Ectodermal cell (in vitro differentiated cells): Measurements from ENCODE around the gene CERKL.

ENCODE experiments used
- H3K27ac ChIP-seq: 2 replicates; pipeline ENCODE4 v1.7.0; 2013; ENCODE audit warnings: mild to moderate bottlenecking, low read depth, low read length; ENCODE audit not compliant: insufficient read depth, poor library complexity, severe bottlenecking
- H3K27me3 ChIP-seq: 2 replicates; pipeline ENCODE4 v1.7.0; 2013; ENCODE audit warnings: mild to moderate bottlenecking, low read length; ENCODE audit not compliant: insufficient read depth, control insufficient read depth, poor library complexity, severe bottlenecking
- H3K36me3 ChIP-seq: one replicate; pipeline ENCODE4 v1.7.0; 2013; ENCODE audit warnings: low read length; ENCODE audit not compliant: control insufficient read depth, insufficient read depth
- H3K4me1 ChIP-seq: one replicate; pipeline ENCODE4 v1.7.0; 2013; ENCODE audit warnings: low read length; ENCODE audit not compliant: control insufficient read depth, insufficient read depth
- H3K4me3 ChIP-seq: 2 replicates; pipeline ENCODE4 v1.7.0; 2013; ENCODE audit warnings: low read depth, low read length, control low read depth; ENCODE audit not compliant: insufficient read depth
- H3K9me3 ChIP-seq: 2 replicates; pipeline ENCODE4 v1.7.0; 2013; ENCODE audit warnings: mild to moderate bottlenecking, low read length, moderate library complexity; ENCODE audit not compliant: control insufficient read depth
- WGBS, 2 experiments: methylation state at CpG; one replicate each; pipeline ENCODE4 v1.1.7; 2013; ENCODE audit warnings: missing lambda C conversion rate in 2 of 2; 5-methylcytosine and 5-hydroxymethylcytosine counted together

CERKL gene

DNA sequence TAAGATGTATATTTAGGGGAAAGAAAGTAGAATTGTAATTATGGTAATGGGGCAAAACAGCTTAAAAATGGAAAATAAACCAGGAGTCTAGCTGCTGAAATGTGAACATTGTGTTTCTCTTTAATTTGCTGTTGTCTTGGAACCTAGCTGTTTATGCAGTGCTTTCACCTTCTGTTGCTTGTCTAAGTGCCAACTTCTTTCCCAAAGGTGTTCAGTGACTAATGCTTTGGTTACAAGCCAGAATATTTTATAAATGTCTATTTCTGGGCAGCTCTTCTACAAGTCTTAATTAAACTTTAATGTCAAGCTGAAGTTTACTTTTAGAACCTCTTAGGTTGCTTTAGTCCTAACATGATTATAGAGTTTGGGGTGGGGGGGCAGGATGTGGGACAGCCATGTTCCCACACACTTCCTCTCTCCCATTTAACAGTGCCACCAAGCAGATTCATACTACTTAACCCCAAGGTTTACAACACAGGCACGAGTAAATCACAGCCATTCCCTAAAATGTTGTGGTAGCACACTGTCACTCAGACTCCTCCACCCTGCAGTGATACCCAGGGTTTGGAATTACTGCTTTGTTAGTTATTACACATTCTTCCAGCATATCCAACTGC, 139.1 kb downstream of the CERKL start:
- Histone ChIP-seq H3K4me3 (no peak overlapping the region), H3K27ac (no peak overlapping the region), H3K4me1 (no peaks in the 10 kb centered on the region), H3K27me3 (no peaks in the 10 kb centered on the region), H3K9me3 (no peaks in the 10 kb centered on the region), H3K36me3 (no peaks in the 10 kb centered on the region)
- WGBS, 2 experiments = 89 to 100% methylated on average over 1 of the region's 1 CpG

DNA sequence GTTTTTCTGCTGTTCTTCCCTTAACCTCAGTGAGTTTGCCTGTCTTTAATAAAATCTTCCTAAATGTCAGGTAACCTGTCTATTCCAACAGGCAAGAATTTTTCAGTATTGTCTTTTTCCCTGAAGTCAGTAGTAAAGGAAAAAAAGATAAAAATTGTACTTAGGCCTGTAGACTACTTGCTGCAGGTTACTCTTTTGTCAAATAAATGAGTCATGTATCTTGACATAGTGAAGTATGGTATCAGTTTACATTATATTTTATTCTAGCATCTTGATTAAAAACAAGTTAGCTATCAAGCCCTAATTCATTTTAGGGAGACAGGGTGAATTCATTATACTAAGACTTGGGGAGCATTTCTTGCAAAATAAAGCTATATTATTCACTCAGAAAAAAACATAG, 139.9 kb downstream of the CERKL start:
- Histone ChIP-seq H3K36me3 (no peaks in the 10 kb centered on the region), H3K27me3 (no peaks in the 10 kb centered on the region), H3K4me3 (no peak overlapping the region), H3K4me1 (no peaks in the 10 kb centered on the region), H3K9me3 (no peaks in the 10 kb centered on the region), H3K27ac (no peak overlapping the region)

DNA sequence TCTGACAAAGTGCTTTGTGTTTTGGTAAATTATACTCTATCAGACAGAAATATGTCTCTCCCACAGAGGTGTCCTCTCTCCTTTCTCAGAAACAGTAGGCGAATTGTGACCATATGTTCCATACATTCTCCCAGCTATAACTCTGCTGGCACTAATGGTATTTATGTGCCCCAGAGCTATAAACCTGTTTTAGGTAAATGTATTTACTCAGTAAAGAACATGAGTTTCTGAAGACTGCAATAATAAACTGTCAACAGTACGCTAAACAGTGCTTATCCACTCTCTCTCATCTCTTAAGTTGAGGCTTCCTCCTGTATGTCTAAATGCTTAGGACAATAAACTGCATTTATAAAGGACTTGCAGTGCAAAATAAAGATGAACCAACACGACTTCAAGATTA, 141.2 kb downstream of the CERKL start:
- 50 to 86% methylated on average over 1 to 2 of the region's 3 CpGs for WGBS, 2 experiments

DNA sequence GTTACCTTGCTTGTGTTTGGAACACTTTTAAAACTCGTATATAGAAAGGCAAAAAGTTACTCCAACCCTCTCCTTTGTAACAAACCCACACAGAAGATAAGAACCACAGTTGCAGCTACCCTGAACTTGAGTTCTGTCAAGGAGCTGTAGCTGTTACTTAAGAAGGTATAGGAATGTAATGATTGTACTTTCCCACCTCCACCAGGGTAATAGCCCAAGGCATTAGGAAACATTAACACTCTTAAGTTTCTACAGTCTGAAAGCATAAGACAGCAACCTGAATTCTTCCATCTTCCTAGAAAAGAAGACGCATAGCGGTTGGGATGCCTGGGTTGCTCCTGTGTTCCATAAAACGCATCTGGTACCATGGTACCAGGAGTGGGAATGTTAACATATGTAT, 156.7 kb downstream of the CERKL start:
- Histone ChIP-seq H3K9me3 (no peaks in the 10 kb centered on the region), H3K27me3 (no peaks in the 10 kb centered on the region), H3K4me1 (no peaks in the 10 kb centered on the region), H3K4me3 (no peak overlapping the region), H3K36me3 (no peaks in the 10 kb centered on the region), H3K27ac (no peak overlapping the region)
- 94 to 95% methylated on average over 3 to 4 of the region's 4 CpGs for WGBS, 2 experiments

More for the DNA sequence above, 141.2 kb downstream of the CERKL start:
- Histone ChIP-seq H3K9me3 (no peaks in the 10 kb centered on the region), H3K27ac (no peak overlapping the region), H3K27me3 (no peaks in the 10 kb centered on the region), H3K36me3 (no peaks in the 10 kb centered on the region), H3K4me1 (no peaks in the 10 kb centered on the region), H3K4me3 (no peak overlapping the region)

DNA sequence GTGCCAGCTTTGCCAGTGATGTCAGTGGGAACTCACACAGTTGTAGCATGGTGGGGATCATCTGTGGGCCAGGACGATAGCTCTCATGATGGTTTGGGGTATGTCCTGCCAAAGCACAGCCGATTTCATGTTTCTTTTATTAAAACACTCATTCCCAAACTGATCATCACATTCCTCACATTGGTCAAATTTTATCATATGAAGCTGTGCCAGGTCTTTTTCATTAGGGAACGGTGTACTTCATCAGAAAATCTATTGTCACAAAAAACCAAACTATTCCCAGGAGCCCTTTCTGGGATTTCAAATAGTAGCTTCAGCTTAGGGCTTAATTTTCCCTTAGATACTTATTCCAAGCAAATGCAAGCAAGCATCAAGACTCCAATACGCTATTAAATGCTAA, 157.7 kb downstream of the CERKL start:
- Histone ChIP-seq H3K27ac (no peak overlapping the region), H3K4me3 (no peak overlapping the region), H3K36me3 (no peaks in the 10 kb centered on the region), H3K27me3 (no peaks in the 10 kb centered on the region), H3K4me1 (no peaks in the 10 kb centered on the region), H3K9me3 (no peaks in the 10 kb centered on the region)
- 88 to 89% methylated on average over 4 of the region's 4 CpGs for WGBS, 2 experiments
